Fibroblast of mammary gland (primary cell): ENCODE results near the gene FRMD4B.

Experiments used
- DNase-seq: peaks from one replicate; pipeline ENCODE4 v3.0.0-alpha.2; 2010; ENCODE audit warnings: low read depth
- H3K4me3 ChIP-seq: 2 replicates; pipeline ENCODE4 v1.5.1; 2011; ENCODE audit warnings: low read depth, mild to moderate bottlenecking, low read length, moderate library complexity; ENCODE audit not compliant: control insufficient read depth
- TF ChIP-seq, protein P1 (sequence below): conservative IDR thresholded peaks from 2 replicates; pipeline ENCODE4 v1.5.1; 2011; ENCODE audit warnings: low read depth, low read length, inconsistent platforms; ENCODE audit not compliant: control insufficient read depth, insufficient read depth

Gene FRMD4B

GRCh38 chr3:69413551-69414207, 27.8 kb upstream of the FRMD4B start:
- no peak overlapping the region for H3K4me3 ChIP-seq
- TF ChIP-seq, protein P1, sequence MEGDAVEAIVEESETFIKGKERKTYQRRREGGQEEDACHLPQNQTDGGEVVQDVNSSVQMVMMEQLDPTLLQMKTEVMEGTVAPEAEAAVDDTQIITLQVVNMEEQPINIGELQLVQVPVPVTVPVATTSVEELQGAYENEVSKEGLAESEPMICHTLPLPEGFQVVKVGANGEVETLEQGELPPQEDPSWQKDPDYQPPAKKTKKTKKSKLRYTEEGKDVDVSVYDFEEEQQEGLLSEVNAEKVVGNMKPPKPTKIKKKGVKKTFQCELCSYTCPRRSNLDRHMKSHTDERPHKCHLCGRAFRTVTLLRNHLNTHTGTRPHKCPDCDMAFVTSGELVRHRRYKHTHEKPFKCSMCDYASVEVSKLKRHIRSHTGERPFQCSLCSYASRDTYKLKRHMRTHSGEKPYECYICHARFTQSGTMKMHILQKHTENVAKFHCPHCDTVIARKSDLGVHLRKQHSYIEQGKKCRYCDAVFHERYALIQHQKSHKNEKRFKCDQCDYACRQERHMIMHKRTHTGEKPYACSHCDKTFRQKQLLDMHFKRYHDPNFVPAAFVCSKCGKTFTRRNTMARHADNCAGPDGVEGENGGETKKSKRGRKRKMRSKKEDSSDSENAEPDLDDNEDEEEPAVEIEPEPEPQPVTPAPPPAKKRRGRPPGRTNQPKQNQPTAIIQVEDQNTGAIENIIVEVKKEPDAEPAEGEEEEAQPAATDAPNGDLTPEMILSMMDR = no peak
- DNase-seq = peak; percentile 54

GRCh38 chr3:69411346-69411745, 25.5 kb upstream of the FRMD4B start:
- H3K4me3 ChIP-seq = no peak overlapping the region
- TF ChIP-seq, protein P1 = no peak
- DNase-seq = peak; percentile 68

DNA sequence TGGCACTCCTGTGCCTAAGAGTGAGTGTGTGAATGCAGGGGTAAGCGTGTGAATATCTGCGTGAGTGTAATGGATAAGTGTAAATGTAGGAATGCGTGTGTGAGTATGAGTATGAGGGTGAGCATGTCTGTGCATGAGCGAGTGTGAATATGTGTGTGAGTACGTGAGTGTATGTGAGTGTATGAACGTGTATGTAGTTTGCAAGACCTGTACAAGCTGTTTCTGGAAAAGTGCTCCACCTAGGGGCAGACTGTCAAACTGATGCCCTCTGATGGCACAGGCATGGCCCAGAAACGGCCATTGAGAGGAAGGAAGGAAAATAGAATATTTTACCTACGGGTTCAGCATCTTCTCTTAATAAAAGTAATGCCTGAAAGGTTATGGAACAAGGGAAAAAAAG, 24.4 kb upstream of the FRMD4B start:
- TF ChIP-seq, protein P1 = peak; percentile 93
- peak; percentile 71 for DNase-seq
- H3K4me3 ChIP-seq = no peak overlapping the region

DNA sequence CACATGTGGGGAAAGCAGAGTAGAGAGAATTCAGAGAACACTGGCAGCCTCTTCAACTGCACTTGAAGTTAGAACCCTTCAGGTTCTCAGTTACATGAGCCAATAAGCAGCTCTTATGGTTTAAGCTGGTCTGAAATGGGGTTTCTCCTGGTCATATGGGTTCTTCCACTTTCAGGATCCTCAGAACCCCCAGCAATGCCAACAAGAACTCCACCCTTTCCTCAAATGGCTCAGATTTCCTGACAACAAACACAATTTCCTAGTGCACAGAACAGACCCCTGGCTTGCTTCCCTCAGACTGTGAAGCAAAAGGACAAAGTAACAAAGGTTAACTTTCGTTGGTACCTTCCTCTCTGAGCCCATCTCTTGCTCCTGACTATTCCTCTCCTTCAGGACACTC, 23.9 kb upstream of the FRMD4B start:
- DNase-seq = no peak
- H3K4me3 ChIP-seq = no peak overlapping the region
- TF ChIP-seq, protein P1 = no peak

DNA sequence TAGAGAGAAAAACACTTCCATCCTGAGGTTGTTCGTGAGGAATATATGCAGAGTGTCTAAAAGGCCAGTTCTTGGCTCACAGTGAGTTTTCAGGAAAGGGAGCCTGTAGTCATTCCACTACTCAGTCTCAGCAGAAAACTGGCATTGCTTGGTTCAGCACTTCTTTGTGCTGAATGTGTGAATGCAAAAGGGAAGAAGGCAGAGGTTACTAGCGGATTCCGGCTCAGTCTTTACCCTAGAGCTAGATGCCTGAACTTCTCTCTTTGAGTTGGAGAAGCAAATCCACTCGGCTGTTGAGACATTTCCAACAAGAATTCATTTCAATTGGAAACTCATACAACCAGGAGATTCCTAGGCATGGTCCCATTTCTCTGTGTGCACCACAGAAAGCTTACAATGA, 23.1 kb upstream of the FRMD4B start:
- DNase-seq = no peak
- TF ChIP-seq, protein P1 = no peak
- no peak overlapping the region for H3K4me3 ChIP-seq

GRCh38 chr3:69408542-69408941, 22.7 kb upstream of the FRMD4B start:
- TF ChIP-seq, protein P1 = no peak
- H3K4me3 ChIP-seq = no peak overlapping the region
- DNase-seq = no peak

GRCh38 chr3:69407908-69408307, 22.0 kb upstream of the FRMD4B start:
- TF ChIP-seq, protein P1 = no peak
- no peak overlapping the region for H3K4me3 ChIP-seq
- DNase-seq = no peak
